ENCODE measurements around the gene TEX50.
A peak's percentile ranks its signal among the peaks of the same experiment; 100 is the strongest.
"Not testable (repeated sequence)": the region's sequence is repeated elsewhere in the genome, so short reads cannot be mapped to it uniquely, and the experiment has no call there.

The TEX50 gene

GRCh38 chr1:173628888-173629287 lies 6.2 kb upstream of the TEX50 start:
- no peaks in the 10 kb centered on the region for H3K36me3 ChIP-seq (ENCODE audit: control insufficient read depth, insufficient read depth, low read length)
- H3K4me3 ChIP-seq (ENCODE audit: extremely low read depth, insufficient read depth, low read length, poor library complexity, severe bottlenecking) = no peak overlapping the region
- no peaks in the 10 kb centered on the region for H3K9me3 ChIP-seq (ENCODE audit: control insufficient read depth, low read length)
- WGBS, 2 experiments (ENCODE audit: insufficient coverage in 2 of 2) = 80 to 86% methylated on average over 1 to 3 of the region's 3 CpGs
- H3K4me1 ChIP-seq (ENCODE audit: control insufficient read depth, insufficient read depth, low read length, poor library complexity, severe bottlenecking) = no peaks in the 10 kb centered on the region
- no peak overlapping the region for H3K27ac ChIP-seq (ENCODE audit: low read depth, low read length, severe bottlenecking)

GRCh38 chr1:173637236-173638042 lies 2.3 kb downstream of the TEX50 start:
- H3K4me3 ChIP-seq (ENCODE audit: extremely low read depth, insufficient read depth, low read length, poor library complexity, severe bottlenecking) = peak overlapping the region; percentile 18
- not testable (repeated sequence) for H3K4me1 ChIP-seq (ENCODE audit: control insufficient read depth, insufficient read depth, low read length, poor library complexity, severe bottlenecking); H3K36me3 ChIP-seq (ENCODE audit: control insufficient read depth, insufficient read depth, low read length); H3K27ac ChIP-seq (ENCODE audit: low read depth, low read length, severe bottlenecking)
- 93 to 94% methylated on average over 4 to 5 of the region's 6 CpGs for WGBS, 2 experiments (ENCODE audit: insufficient coverage in 2 of 2)
- peaks cover 18% of the 10 kb centered on the region for H3K9me3 ChIP-seq (ENCODE audit: control insufficient read depth, low read length)

DNA sequence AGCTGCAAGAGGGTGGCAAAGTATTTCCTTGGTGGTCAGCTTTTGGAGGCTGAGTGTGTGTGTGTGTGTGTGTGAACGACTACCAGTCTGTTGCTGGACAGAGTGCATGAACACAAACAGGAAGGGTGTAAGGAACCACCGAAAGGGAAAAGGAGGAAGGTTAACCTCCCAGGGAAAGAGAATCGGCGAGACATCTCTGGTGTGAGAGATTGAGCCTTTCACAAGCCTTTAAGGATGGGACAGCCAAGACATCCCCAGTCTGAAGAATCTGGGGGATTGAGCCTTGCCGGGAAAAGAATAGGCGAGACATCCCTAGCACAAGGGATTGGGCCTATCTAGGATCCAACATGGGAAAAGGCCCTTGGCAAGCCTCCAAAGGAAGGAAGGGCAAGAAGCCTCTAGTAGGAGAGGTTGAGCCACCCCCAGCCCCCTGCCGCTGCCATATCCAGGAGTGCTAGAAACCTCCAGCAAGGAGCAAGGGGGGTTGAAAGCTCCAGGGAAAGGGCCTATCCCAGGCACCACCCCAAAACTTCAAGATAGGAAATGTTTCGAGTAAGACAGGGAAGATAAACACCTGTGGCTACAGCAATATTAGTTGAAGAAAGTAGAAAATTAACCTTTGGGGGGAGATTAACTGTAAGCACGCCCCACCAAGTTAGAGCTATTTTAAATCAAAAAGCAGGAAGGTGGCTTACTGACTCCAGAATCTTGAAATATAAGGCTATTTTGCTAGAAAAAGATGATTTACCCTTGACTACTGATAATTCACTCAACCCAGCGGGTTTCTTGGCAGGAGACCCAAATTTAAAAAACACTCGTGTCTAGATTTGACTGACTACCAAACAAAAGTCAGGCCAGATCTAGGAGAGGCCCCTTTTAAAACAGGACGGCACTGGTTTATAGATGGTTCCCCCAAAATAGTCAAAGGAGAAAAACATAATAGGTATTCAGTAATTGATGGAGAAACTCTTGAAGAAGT lies 3.2 kb downstream of the TEX50 start:
- Histone ChIP-seq H3K4me3 (ENCODE audit: extremely low read depth, insufficient read depth, low read length, poor library complexity, severe bottlenecking) (peak overlapping the region; percentile 18), H3K4me1 (ENCODE audit: control insufficient read depth, insufficient read depth, low read length, poor library complexity, severe bottlenecking) (no peaks in the 10 kb centered on the region), H3K9me3 (ENCODE audit: control insufficient read depth, low read length) (peaks cover 27% of the 10 kb centered on the region), H3K27ac (ENCODE audit: low read depth, low read length, severe bottlenecking) (no peak overlapping the region), H3K36me3 (ENCODE audit: control insufficient read depth, insufficient read depth, low read length) (peaks cover 8% of the 10 kb centered on the region)
- WGBS, 2 experiments (ENCODE audit: insufficient coverage in 2 of 2) = 91 to 96% methylated on average over 11 of the region's 12 CpGs

DNA sequence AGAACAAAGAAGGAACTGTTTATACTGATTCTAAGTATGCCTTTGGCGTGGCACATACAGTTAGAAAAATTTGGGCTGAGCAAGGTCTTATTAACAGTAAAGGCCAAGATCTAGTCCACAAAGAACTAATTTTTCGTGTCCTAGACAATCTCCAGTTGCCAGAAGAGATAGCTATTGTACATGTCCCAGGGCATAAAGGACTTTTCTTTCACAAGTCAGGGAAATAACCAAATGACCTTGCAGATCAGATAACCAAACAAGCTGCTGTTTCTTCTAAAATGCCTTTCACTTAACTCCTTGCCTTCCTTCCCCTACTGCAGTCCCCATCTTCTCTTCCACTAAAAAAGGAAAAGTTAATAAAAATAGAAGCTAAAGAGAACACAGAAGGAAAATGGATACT lies 4.0 kb downstream of the TEX50 start:
- H3K4me1 ChIP-seq (ENCODE audit: control insufficient read depth, insufficient read depth, low read length, poor library complexity, severe bottlenecking) = no peaks in the 10 kb centered on the region
- H3K27ac ChIP-seq (ENCODE audit: low read depth, low read length, severe bottlenecking) = no peak overlapping the region
- H3K4me3 ChIP-seq (ENCODE audit: extremely low read depth, insufficient read depth, low read length, poor library complexity, severe bottlenecking) = peak overlapping the region; percentile 14
- H3K36me3 ChIP-seq (ENCODE audit: control insufficient read depth, insufficient read depth, low read length) = peaks cover 8% of the 10 kb centered on the region
- WGBS, 2 experiments (ENCODE audit: insufficient coverage in 2 of 2) = 67 to 71% methylated on average over 1 to 2 of the region's 2 CpGs
- peaks cover 27% of the 10 kb centered on the region for H3K9me3 ChIP-seq (ENCODE audit: control insufficient read depth, low read length)

DNA sequence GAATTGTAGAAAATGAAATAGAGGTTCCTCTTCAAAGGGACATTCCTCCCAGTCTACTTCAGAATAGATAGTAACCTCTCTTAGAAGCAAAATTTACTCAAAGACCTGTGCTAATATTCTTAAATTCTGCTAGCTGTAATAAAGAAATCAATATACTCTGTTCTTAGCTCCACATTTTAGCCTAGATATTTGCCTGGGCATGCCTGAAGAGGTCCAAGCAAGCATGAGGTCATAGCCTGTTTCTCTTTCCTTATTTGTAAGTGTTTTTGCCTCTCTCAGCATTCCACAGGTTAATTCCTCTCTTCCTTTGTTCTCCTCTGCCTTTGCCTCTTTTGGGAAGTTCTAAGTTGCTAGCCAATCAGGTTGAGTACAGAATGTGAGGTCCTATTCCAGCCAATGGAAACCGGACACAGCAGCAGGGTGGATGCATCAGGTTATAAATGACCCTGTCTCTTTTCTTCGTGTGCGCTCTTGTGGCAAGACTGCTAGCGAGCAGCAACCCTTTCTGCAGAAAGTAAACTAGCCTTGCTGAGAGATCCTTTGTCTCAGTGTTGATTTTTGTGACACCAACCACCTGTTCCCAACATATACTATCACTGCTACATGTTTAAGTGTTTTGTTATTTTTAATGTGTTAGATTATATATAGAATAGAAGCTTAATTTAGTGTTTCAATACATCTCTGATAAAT lies 7.5 kb downstream of the TEX50 start:
- not testable (repeated sequence) for H3K4me1 ChIP-seq (ENCODE audit: control insufficient read depth, insufficient read depth, low read length, poor library complexity, severe bottlenecking); H3K36me3 ChIP-seq (ENCODE audit: control insufficient read depth, insufficient read depth, low read length); H3K4me3 ChIP-seq (ENCODE audit: extremely low read depth, insufficient read depth, low read length, poor library complexity, severe bottlenecking)
- WGBS, 2 experiments (ENCODE audit: insufficient coverage in 2 of 2) = 93 to 94% methylated on average over 4 of the region's 4 CpGs
- Histone ChIP-seq H3K27ac (ENCODE audit: low read depth, low read length, severe bottlenecking) (peak overlapping the region; percentile 41), H3K9me3 (ENCODE audit: control insufficient read depth, low read length) (peaks cover 26% of the 10 kb centered on the region)

- Histone ChIP-seq H3K9me3 (ENCODE audit: control insufficient read depth, low read length) (peaks cover 9% of the 10 kb centered on the region), H3K36me3 (ENCODE audit: control insufficient read depth, insufficient read depth, low read length) (no peaks in the 10 kb centered on the region), H3K4me3 (ENCODE audit: extremely low read depth, insufficient read depth, low read length, poor library complexity, severe bottlenecking) (no peak overlapping the region), H3K4me1 (ENCODE audit: control insufficient read depth, insufficient read depth, low read length, poor library complexity, severe bottlenecking) (no peaks in the 10 kb centered on the region), H3K27ac (ENCODE audit: low read depth, low read length, severe bottlenecking) (no peak overlapping the region)
- 69 to 100% methylated on average over 1 to 2 of the region's 3 CpGs for WGBS, 2 experiments (ENCODE audit: insufficient coverage in 2 of 2)
Measured at GRCh38 chr1:173646656-173647055, 11.5 kb downstream of the TEX50 start.

DNA sequence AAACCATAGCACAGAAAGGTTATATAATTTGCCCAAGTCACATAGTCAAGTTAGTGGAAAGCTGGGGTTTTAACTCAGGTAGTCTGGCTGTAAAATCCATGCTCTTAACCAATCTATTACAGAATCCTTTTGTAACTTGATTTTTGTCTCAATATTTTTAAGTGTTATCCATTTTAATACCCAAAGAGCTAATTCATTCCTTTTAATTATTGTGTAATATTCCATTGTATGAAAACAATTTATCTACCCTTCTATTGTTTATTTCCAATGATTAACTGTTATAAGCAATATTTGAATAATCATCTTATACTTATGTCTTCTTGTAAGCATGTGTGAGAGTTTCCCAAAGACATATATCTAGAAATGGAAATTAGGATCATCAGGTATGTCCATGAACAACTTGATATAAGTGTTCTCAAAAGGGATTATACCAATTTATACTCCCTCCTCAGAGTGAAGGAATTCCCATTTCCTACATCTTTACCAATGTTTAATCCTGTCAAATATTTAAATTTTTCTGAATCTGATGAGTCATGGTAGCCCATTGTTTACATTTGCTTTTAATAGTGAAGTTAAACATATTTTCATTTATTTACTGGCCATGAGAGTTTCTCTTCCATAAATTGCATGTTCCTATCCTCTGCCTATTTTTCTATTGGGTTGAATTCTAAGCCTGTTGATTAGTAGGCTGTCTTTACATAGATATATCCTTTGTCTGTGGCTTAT lies 13.9 kb downstream of the TEX50 start:
- H3K36me3 ChIP-seq (ENCODE audit: control insufficient read depth, insufficient read depth, low read length) = no peaks in the 10 kb centered on the region
- H3K9me3 ChIP-seq (ENCODE audit: control insufficient read depth, low read length) = no peaks in the 10 kb centered on the region
- H3K4me1 ChIP-seq (ENCODE audit: control insufficient read depth, insufficient read depth, low read length, poor library complexity, severe bottlenecking) = no peaks in the 10 kb centered on the region
- H3K4me3 ChIP-seq (ENCODE audit: extremely low read depth, insufficient read depth, low read length, poor library complexity, severe bottlenecking) = no peak overlapping the region
- no peak overlapping the region for H3K27ac ChIP-seq (ENCODE audit: low read depth, low read length, severe bottlenecking)

DNA sequence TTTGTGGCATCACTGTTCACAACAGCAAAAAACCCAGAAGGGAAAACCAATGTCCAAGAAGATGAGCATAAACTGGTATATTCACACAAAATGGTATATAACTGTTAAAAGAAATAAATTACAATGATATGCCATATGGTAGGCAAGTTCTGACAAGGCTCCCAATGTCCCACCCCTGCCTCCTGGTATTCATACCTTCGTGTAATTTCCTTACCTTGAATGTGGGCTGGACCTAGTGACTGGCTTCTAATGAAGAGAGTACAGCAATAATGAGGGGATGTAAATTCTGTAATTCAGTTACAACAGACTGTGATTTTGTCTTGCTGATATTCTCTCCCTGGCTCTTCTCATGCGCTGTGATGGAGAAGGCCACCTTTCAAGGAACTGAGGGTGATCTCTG lies 25.2 kb downstream of the TEX50 start:
- WGBS, 2 experiments (ENCODE audit: insufficient coverage in 2 of 2) = 100% methylated on average over 1 of the region's 2 CpGs; no CpG with 5 or more reads in 1 of the 2 experiments
- H3K4me1 ChIP-seq (ENCODE audit: control insufficient read depth, insufficient read depth, low read length, poor library complexity, severe bottlenecking) = no peaks in the 10 kb centered on the region

GRCh38 chr1:173661271-173661670 lies 26.1 kb downstream of the TEX50 start:
- H3K9me3 ChIP-seq (ENCODE audit: control insufficient read depth, low read length) = no peaks in the 10 kb centered on the region
- no peak overlapping the region for H3K27ac ChIP-seq (ENCODE audit: low read depth, low read length, severe bottlenecking)
- H3K4me1 ChIP-seq (ENCODE audit: control insufficient read depth, insufficient read depth, low read length, poor library complexity, severe bottlenecking) = no peaks in the 10 kb centered on the region
- 83% methylated on average over 1 of the region's 1 CpG; no CpG with 5 or more reads in 1 of the 2 experiments for WGBS, 2 experiments (ENCODE audit: insufficient coverage in 2 of 2)
- no peaks in the 10 kb centered on the region for H3K36me3 ChIP-seq (ENCODE audit: control insufficient read depth, insufficient read depth, low read length)
- H3K4me3 ChIP-seq (ENCODE audit: extremely low read depth, insufficient read depth, low read length, poor library complexity, severe bottlenecking) = no peak overlapping the region

More for the DNA sequence above, 25.2 kb downstream of the TEX50 start:
- H3K4me3 ChIP-seq (ENCODE audit: extremely low read depth, insufficient read depth, low read length, poor library complexity, severe bottlenecking) = no peak overlapping the region
- no peak overlapping the region for H3K27ac ChIP-seq (ENCODE audit: low read depth, low read length, severe bottlenecking)
- no peaks in the 10 kb centered on the region for H3K36me3 ChIP-seq (ENCODE audit: control insufficient read depth, insufficient read depth, low read length)
- peaks cover 6% of the 10 kb centered on the region for H3K9me3 ChIP-seq (ENCODE audit: control insufficient read depth, low read length)

DNA sequence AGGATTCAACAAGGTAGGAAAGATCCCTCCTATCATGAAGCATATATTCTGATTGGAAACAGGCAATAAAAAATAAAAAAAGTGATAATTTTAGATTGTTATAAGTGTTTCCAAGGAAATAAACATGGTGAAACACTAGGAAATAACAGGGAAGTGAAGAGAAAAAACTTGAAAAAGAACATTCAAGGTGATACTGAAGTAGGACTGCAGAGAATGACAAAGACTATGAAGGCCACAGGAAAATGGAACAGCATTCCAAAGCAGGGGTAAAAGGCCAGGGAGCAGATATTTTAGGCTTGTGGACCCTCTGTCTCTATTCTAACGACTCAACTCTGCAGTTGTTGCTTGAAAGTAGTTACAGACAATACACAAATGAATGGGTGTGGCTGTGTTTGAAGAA lies 26.6 kb downstream of the TEX50 start:
- no peaks in the 10 kb centered on the region for H3K4me1 ChIP-seq (ENCODE audit: control insufficient read depth, insufficient read depth, low read length, poor library complexity, severe bottlenecking)
- WGBS, 2 experiments (ENCODE audit: insufficient coverage in 2 of 2) = 80% methylated on average over 1 of the region's 1 CpG; no CpG with 5 or more reads in 1 of the 2 experiments
- no peaks in the 10 kb centered on the region for H3K36me3 ChIP-seq (ENCODE audit: control insufficient read depth, insufficient read depth, low read length)
- no peaks in the 10 kb centered on the region for H3K9me3 ChIP-seq (ENCODE audit: control insufficient read depth, low read length)
- H3K4me3 ChIP-seq (ENCODE audit: extremely low read depth, insufficient read depth, low read length, poor library complexity, severe bottlenecking) = no peak overlapping the region
- H3K27ac ChIP-seq (ENCODE audit: low read depth, low read length, severe bottlenecking) = no peak overlapping the region
